K562 (cell line): ENCODE results near the gene SPON1. TPM values are rescaled to one million over a fixed set of nuclear protein-coding genes. Genes with fewer than 3 reads are reported as not detected.

ENCODE experiments used
- ATAC-seq: fragments of 200-7000 bp; cut with Tn5 transposase; 3 replicates; pipeline ENCODE4 v1.9.1; 2020; ENCODE audit warnings: moderate library complexity
- BruUV-seq: library from RNA; stranded (reverse); fragments of 400-500 nt; replicated peaks from 2 replicates; lab custom pipeline; 2021; lab: Mats Ljungman, UMichigan
- CTCF ChIA-PET: fragments of 300-600 bp; formaldehyde crosslinking; extraction: SDS; loops from one replicate; lab custom pipeline; 2021; ENCODE audit warnings: low intra/inter-chr PET ratio; lab: Yijun Ruan, JAX
- POLR2A ChIA-PET: fragments of 300-600, 350-650 bp; sonication (Branson Sonifier 250); formaldehyde crosslinking; extraction: SDS; loops from one replicate; lab custom pipeline; 2021; ENCODE audit warnings: antibody characterized with exemption, inconsistent platforms; lab: Yijun Ruan, JAX
- DNase-seq, 4 experiments: peaks; one replicate each; pipeline versions ENCODE4 v3.0.0 to v3.0.0-alpha.2; 2011 to 2018; ENCODE audit warnings: low spot score in 3 of 4, mixed read lengths in 3 of 4; ENCODE audit errors: extremely low read depth in 1 of 4
- FAIRE-seq: peaks from 2 replicates; lab custom pipeline; 2011; peaks lifted over from hg19 to GRCh38; lab: Jason Lieb, UNC
- H2AFZ ChIP-seq: 2 replicates; pipeline ENCODE4 v1.6.0; 2011; ENCODE audit warnings: low read depth, low read length, control low read depth, inconsistent platforms
- H3K27ac ChIP-seq: fragments of 200-600 bp; 3 replicates; pipeline ENCODE4 v1.8.0; 2011; ENCODE audit warnings: low read depth, mild to moderate bottlenecking, control low read depth, inconsistent platforms, low read length, moderate library complexity, mixed read lengths; ENCODE audit errors: extremely low read depth
- H3K27me3 ChIP-seq, 2 experiments: fragments of 300-600 bp in 1 of 2; 2 replicates in 1 of 2; 3 replicates in 1 of 2; pipeline versions ENCODE4 v1.6.0 to v1.8.0; 2011; ENCODE audit warnings: inconsistent platforms in 2 of 2, low read length in 2 of 2, mild to moderate bottlenecking in 1 of 2, mixed read lengths in 1 of 2, moderate library complexity in 1 of 2; ENCODE audit not compliant: control insufficient read depth in 2 of 2, insufficient read depth in 2 of 2
- H3K36me3 ChIP-seq: fragments of 300-600 bp; 3 replicates; pipeline ENCODE4 v1.8.0; 2011; ENCODE audit warnings: mild to moderate bottlenecking, low read length, inconsistent platforms; ENCODE audit not compliant: control insufficient read depth, insufficient read depth
- H3K4me1 ChIP-seq, 2 experiments: fragments of 200-600 bp in 1 of 2; replicated peaks in 1 of 2; 2 replicates in 1 of 2; 3 replicates in 1 of 2; pipeline versions ENCODE4 v1.5.1 to v1.8.0; 2011; ENCODE audit warnings: inconsistent platforms in 2 of 2, low read length in 2 of 2, mild to moderate bottlenecking in 1 of 2, mixed read lengths in 1 of 2, moderate library complexity in 1 of 2; ENCODE audit not compliant: control insufficient read depth in 2 of 2, insufficient read depth in 2 of 2
- H3K4me2 ChIP-seq: 2 replicates; pipeline ENCODE4 v1.6.1; 2011; ENCODE audit warnings: low read length, control low read depth, inconsistent platforms, mixed read lengths; ENCODE audit not compliant: insufficient read depth
- H3K4me3 ChIP-seq: fragments of 200-600 bp; sonication (generic), shearing (Covaris generic); 2 replicates; pipeline ENCODE4 v1.5.1; 2016; ENCODE audit warnings: control low read depth, inconsistent platforms
- H3K79me2 ChIP-seq: fragments of 200-600 bp; 3 replicates; pipeline ENCODE4 v1.8.0; 2011; ENCODE audit warnings: low read length, inconsistent platforms; ENCODE audit not compliant: control insufficient read depth, insufficient read depth
- H3K9ac ChIP-seq, 2 experiments: 2 replicates each; pipeline versions ENCODE4 v1.6.0 to v1.6.1; 2011; ENCODE audit warnings: low read depth in 2 of 2, low read length in 2 of 2, control low read depth in 1 of 2, inconsistent platforms in 1 of 2, mild to moderate bottlenecking in 1 of 2, mixed read lengths in 1 of 2; ENCODE audit not compliant: insufficient read depth in 1 of 2
- H3K9me1 ChIP-seq: one replicate; pipeline ENCODE4 v1.6.0; 2011; ENCODE audit warnings: inconsistent platforms, mild to moderate bottlenecking, low read length, moderate library complexity; ENCODE audit not compliant: control insufficient read depth, insufficient read depth
- H3K9me3 ChIP-seq: replicated peaks from 2 replicates; pipeline ENCODE4 v1.5.1; 2011; ENCODE audit warnings: low read depth, low read length, inconsistent platforms; ENCODE audit not compliant: control insufficient read depth, insufficient read depth
- H4K20me1 ChIP-seq: replicated peaks from 2 replicates; pipeline ENCODE4 v1.6.1; 2011; ENCODE audit warnings: low read length, inconsistent platforms, mixed read lengths; ENCODE audit not compliant: control insufficient read depth, insufficient read depth
- CCAR2 ChIP-seq: fragments of 200-400 bp; formaldehyde crosslinking; IDR thresholded peaks from 2 replicates; pipeline ENCODE4 v1.6.1; 2017; ENCODE audit warnings: mild to moderate bottlenecking, low read depth, low read length
- CHCHD3 ChIP-seq: fragments of 250-450 bp; sonication (Bioruptor Pico); IDR thresholded peaks from 2 replicates; pipeline ENCODE4 v2.1.2; 2022; ENCODE audit warnings: mild to moderate bottlenecking
- ETV1 ChIP-seq: fragments of 450-650 bp; conservative IDR thresholded peaks from 2 replicates; pipeline ENCODE4 v1.6.1; 2016; ENCODE audit warnings: missing genetic modification characterization, control low read depth, low read depth, missing compliant biosample characterization
- EWSR1 ChIP-seq: fragments of 450-650 bp; IDR thresholded peaks from 2 replicates; pipeline ENCODE4 v1.6.1; 2018; ENCODE audit warnings: borderline replicate concordance, mild to moderate bottlenecking, low read depth, moderate library complexity; ENCODE audit not compliant: partially characterized antibody
- KDM1A ChIP-seq, 2 experiments: fragments of 450-650 bp; IDR thresholded peaks; 2 replicates each; pipeline ENCODE4 v1.6.1; 2016; ENCODE audit warnings: mild to moderate bottlenecking in 2 of 2
- MAFF ChIP-seq: IDR thresholded peaks from 2 replicates; pipeline ENCODE4 v1.6.1; 2012; ENCODE audit warnings: low read length, improper control_type of control experiment
- NRF1 ChIP-seq, 2 experiments: fragments of 450-650 bp; IDR thresholded peaks in 1 of 2; conservative IDR thresholded peaks in 1 of 2; 2 replicates each; pipeline ENCODE4 v1.6.1; 2014; ENCODE audit warnings: mild to moderate bottlenecking in 2 of 2
- RUNX1 ChIP-seq: sonication (generic); IDR thresholded peaks from 2 replicates; pipeline ENCODE4 v1.6.1; 2016; ENCODE audit warnings: antibody characterized with exemption, low read depth
- SFPQ ChIP-seq: fragments of 200-400 bp; formaldehyde crosslinking; IDR thresholded peaks from 2 replicates; pipeline ENCODE4 v1.6.1; 2017; ENCODE audit warnings: mild to moderate bottlenecking, low read depth, low read length, moderate library complexity
- SRSF1 ChIP-seq: fragments of 200-400 bp; formaldehyde crosslinking; IDR thresholded peaks from 2 replicates; pipeline ENCODE4 v1.6.1; 2017; ENCODE audit warnings: mild to moderate bottlenecking, low read depth, low read length, moderate library complexity
- TOE1 ChIP-seq, 2 experiments: fragments of 450-650 bp in 1 of 2; sonication (generic) in 1 of 2; formaldehyde crosslinking in 1 of 2; IDR thresholded peaks; 2 replicates each; pipeline versions ENCODE4 v1.7.1 to v1.8.0; 2016 to 2022; ENCODE audit warnings: borderline replicate concordance in 2 of 2, mild to moderate bottlenecking in 2 of 2, antibody characterized with exemption in 1 of 2, inconsistent platforms in 1 of 2, low read depth in 1 of 2, missing genetic modification reagents in 1 of 2, moderate library complexity in 1 of 2
- TSC22D4 ChIP-seq: fragments of 450-650 bp; IDR thresholded peaks from 2 replicates; pipeline ENCODE4 v1.6.1; 2016; ENCODE audit warnings: missing genetic modification characterization, missing biosample characterization, control low read depth
- USF1 ChIP-seq: sonication (generic); formaldehyde crosslinking; IDR thresholded peaks from 2 replicates; pipeline ENCODE4 v1.9.0; 2022; ENCODE audit warnings: mild to moderate bottlenecking, missing genetic modification reagents
- WGBS: fragments of 100-300 bp; shearing (Covaris generic); methylation state at CpG from one replicate; pipeline ENCODE4 v1.1.6; 2016; ENCODE audit warnings: low coverage, mixed read lengths; ENCODE audit not compliant: insufficient coverage; ENCODE audit errors: missing lambda C conversion rate; 5-methylcytosine and 5-hydroxymethylcytosine counted together
- in situ Hi-C: fragments of 300-500 bp; cut with MboI; formaldehyde crosslinking; loops from 4 replicates; pipeline ENCODE4 v1.15.0; 2018; ENCODE audit warnings: inconsistent platforms, mixed read lengths
- intact Hi-C: fragments of 100-400 bp; cut with micrococcal nuclease; formaldehyde crosslinking; loops from 2 replicates; pipeline ENCODE4 v1.14.2; 2022
- polyA plus RNA-seq, 8 experiments: library from polyadenylated mRNA; depleted of rRNA in 4 of 8; stranded (reverse) in 5 of 8; unstranded in 3 of 8; fragments of >200 nt; fragmentation: Nextera tagmentation in 2 of 8; fragmentation: Illumina TruSeq in 1 of 8; extraction: Ambion mirVana in 2 of 8; extraction: Trizol in 1 of 8; gene quantifications; 2 replicates each; pipeline versions ENCODE4 v1.2.1 to v1.2.3, GENCODE V29; 2011 to 2014; ENCODE audit warnings: inconsistent platforms in 1 of 8, missing spikeins in 1 of 8
- total RNA-seq, 7 experiments: library from RNA; depleted of rRNA in 6 of 7; stranded (reverse); fragments of >200 nt in 6 of 7; fragmentation: Illumina TruSeq in 2 of 7; extraction: Trizol in 2 of 7; gene quantifications; 2 replicates each; pipeline versions ENCODE4 v1.2.1 to v1.2.3, GENCODE V29; 2011 to 2021; ENCODE audit warnings: low replicate concordance in 1 of 7

The SPON1 gene
- total and polyA plus RNA-seq, 9 of the 15 experiments (the other 6 are each of a cell fraction or from before 2014, with no cell fraction given), result 0.04 to 0.06 TPM; not detected in 7

- CTCF ChIA-PET, result no interaction called here
- H3K9me1 ChIP-seq, result no peaks in the 10 kb centered on the region
- no peaks in the 10 kb centered on the region for H3K79me2 ChIP-seq
- H3K4me2 ChIP-seq, result no peak overlapping the region
- DNase-seq, result no peak
- no peaks in the 10 kb centered on the region for H4K20me1 ChIP-seq
- TF ChIP-seq USF1 (CRISPR knock-in tag) (no peak), MAFF (no peak), SRSF1 (no peak), TOE1 (IDR thresholded peaks at IDR 0.05; ENCODE audit: borderline replicate concordance) (no peak), TOE1 (CRISPR knock-in tag; IDR thresholded peaks at IDR 0.05; ENCODE audit: borderline replicate concordance, low read depth) (no peak), EWSR1 (no peak), ETV1 (no peak), TSC22D4 (tag) (no peak), CHCHD3 (CRISPR knock-in tag) (no peak), CCAR2 (no peak), KDM1A (IDR thresholded peaks at IDR 0.05) (no peak), NRF1 (conservative IDR thresholded peaks at IDR 0.05 in 1 of 2, IDR thresholded peaks at IDR 0.05 in 1 of 2) (no peak), RUNX1 (no peak), SFPQ (no peak)
- TF ChIP-seq, all 486 proteins: peak for 0
- ATAC-seq, result no peak
- Histone ChIP-seq H2AFZ (no peak overlapping the region), H3K27me3 (no peaks in the 10 kb centered on the region; a peak in 1 of 5 replicates), H3K4me1 (no peaks in the 10 kb centered on the region), H3K27ac (no peak overlapping the region), H3K9me3 (no peaks in the 10 kb centered on the region), H3K36me3 (no peaks in the 10 kb centered on the region), H3K4me3 (no peak overlapping the region), H3K9ac (no peak overlapping the region)
- POLR2A ChIA-PET, result no interaction called here
- BruUV-seq, result no TSS peak
- 0% methylated on average over 2 of the region's 2 CpGs for WGBS
- no peak for FAIRE-seq
- intact Hi-C loops, result no loop called here
- in situ Hi-C loops, result no loop called here
Measured at GRCh38 chr11:13972043-13972910, 9.8 kb downstream of the SPON1 start.
